ENCODE measurements around the gene SCN7A. TPM values are rescaled to one million over a fixed set of nuclear protein-coding genes. Genes with fewer than 3 reads are reported as not detected.
A peak's percentile ranks its signal among the peaks of the same experiment; 100 is the strongest.

Gene SCN7A
- total RNA-seq, 4 donors from 2014 or later, result 13.8 to 23.3 (median 21.5) TPM

- H3K9me3 ChIP-seq, result no peaks in the 10 kb centered on the region
- 0 to 62% methylated on average over 1 of the region's 1 CpG for WGBS, 2 donors (ENCODE audit: low coverage in 1 of 2)
- in situ Hi-C loops (cut with MboI; ENCODE audit: low pct_ligation_motif_present in 1 of 4, low pct_unique_long_range_greater_than_20kb in 1 of 4, low sequenced_read_pairs in 3 of 4), result no loop called here
- no peaks in the 10 kb centered on the region for H3K4me1 ChIP-seq
- TF ChIP-seq EP300 (IDR thresholded peaks at IDR 0.05; ENCODE audit: low read depth), result no peak
- no peak for TF ChIP-seq POLR2AphosphoS5 (IDR thresholded peaks at IDR 0.05)
- TF ChIP-seq, protein P1, sequence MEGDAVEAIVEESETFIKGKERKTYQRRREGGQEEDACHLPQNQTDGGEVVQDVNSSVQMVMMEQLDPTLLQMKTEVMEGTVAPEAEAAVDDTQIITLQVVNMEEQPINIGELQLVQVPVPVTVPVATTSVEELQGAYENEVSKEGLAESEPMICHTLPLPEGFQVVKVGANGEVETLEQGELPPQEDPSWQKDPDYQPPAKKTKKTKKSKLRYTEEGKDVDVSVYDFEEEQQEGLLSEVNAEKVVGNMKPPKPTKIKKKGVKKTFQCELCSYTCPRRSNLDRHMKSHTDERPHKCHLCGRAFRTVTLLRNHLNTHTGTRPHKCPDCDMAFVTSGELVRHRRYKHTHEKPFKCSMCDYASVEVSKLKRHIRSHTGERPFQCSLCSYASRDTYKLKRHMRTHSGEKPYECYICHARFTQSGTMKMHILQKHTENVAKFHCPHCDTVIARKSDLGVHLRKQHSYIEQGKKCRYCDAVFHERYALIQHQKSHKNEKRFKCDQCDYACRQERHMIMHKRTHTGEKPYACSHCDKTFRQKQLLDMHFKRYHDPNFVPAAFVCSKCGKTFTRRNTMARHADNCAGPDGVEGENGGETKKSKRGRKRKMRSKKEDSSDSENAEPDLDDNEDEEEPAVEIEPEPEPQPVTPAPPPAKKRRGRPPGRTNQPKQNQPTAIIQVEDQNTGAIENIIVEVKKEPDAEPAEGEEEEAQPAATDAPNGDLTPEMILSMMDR (IDR thresholded peaks at IDR 0.05), result no peak
- TF ChIP-seq POLR2A (IDR thresholded peaks at IDR 0.05), result no peak
- H3K27ac ChIP-seq, result peak overlapping the region in 1 of 4 donors; percentile 57
- no peak for DNase-seq
- intact Hi-C loops (cut with DNase I; ENCODE audit: low total_unique reads), result no loop called here
- no peak overlapping the region for H3K4me3 ChIP-seq
- H3K36me3 ChIP-seq, result no peaks in the 10 kb centered on the region
- no peaks in the 10 kb centered on the region for H3K27me3 ChIP-seq
Measured at GRCh38 chr2:166487171-166487570, 6.9 kb downstream of the SCN7A start.

GRCh38 chr2:166485558-166486178 is 8.4 kb downstream of the SCN7A start:
- no peaks in the 10 kb centered on the region for H3K4me1 ChIP-seq
- WGBS, 2 donors (ENCODE audit: low coverage in 1 of 2), result 59 to 77% methylated on average over 4 to 5 of the region's 5 CpGs
- TF ChIP-seq POLR2AphosphoS5 (IDR thresholded peaks at IDR 0.05) (no peak), POLR2A (IDR thresholded peaks at IDR 0.05) (no peak), EP300 (IDR thresholded peaks at IDR 0.05; ENCODE audit: low read depth) (no peak)
- TF ChIP-seq, protein P1 (IDR thresholded peaks at IDR 0.05), result no peak
- no peak for DNase-seq
- H3K27me3 ChIP-seq, result no peaks in the 10 kb centered on the region
- H3K36me3 ChIP-seq, result no peaks in the 10 kb centered on the region
- peak overlapping the region in 3 of 4 donors; percentile 48 to 57 (median 57) for H3K27ac ChIP-seq
- H3K4me3 ChIP-seq, result no peak overlapping the region
- H3K9me3 ChIP-seq, result no peaks in the 10 kb centered on the region
- intact Hi-C loops (cut with DNase I; ENCODE audit: low total_unique reads) (no loop called here), in situ Hi-C loops (cut with MboI; ENCODE audit: low pct_ligation_motif_present in 1 of 4, low pct_unique_long_range_greater_than_20kb in 1 of 4, low sequenced_read_pairs in 3 of 4) (no loop called here)

- WGBS, 2 donors (ENCODE audit: low coverage in 1 of 2), result 82% methylated on average over 2 of the region's 2 CpGs; no CpG with 5 or more reads in 1 of the 2 donors
- in situ Hi-C loops (cut with MboI; ENCODE audit: low pct_ligation_motif_present in 1 of 4, low pct_unique_long_range_greater_than_20kb in 1 of 4, low sequenced_read_pairs in 3 of 4), result no loop called here
Measured at GRCh38 chr2:166472332-166472731, 21.7 kb downstream of the SCN7A start.

GRCh38 chr2:166468124-166469024 is 25.7 kb downstream of the SCN7A start:
- Histone ChIP-seq H3K27me3 (no peaks in the 10 kb centered on the region), H3K27ac (no peak overlapping the region), H3K4me3 (no peak overlapping the region), H3K36me3 (no peaks in the 10 kb centered on the region), H3K4me1 (no peaks in the 10 kb centered on the region), H3K9me3 (no peaks in the 10 kb centered on the region)
- in situ Hi-C loops (cut with MboI; ENCODE audit: low pct_ligation_motif_present in 1 of 4, low pct_unique_long_range_greater_than_20kb in 1 of 4, low sequenced_read_pairs in 3 of 4), result no loop called here
- no peak for DNase-seq
- TF ChIP-seq, protein P1 (IDR thresholded peaks at IDR 0.05), result no peak
- TF ChIP-seq POLR2AphosphoS5 (IDR thresholded peaks at IDR 0.05) (no peak), POLR2A (IDR thresholded peaks at IDR 0.05) (no peak), EP300 (IDR thresholded peaks at IDR 0.05; ENCODE audit: low read depth) (no peak)
- 72% methylated on average over 4 to 5 of the region's 5 CpGs for WGBS, 2 donors (ENCODE audit: low coverage in 1 of 2)
- intact Hi-C loops (cut with DNase I; ENCODE audit: low total_unique reads), result no loop called here

More at GRCh38 chr2:166472332-166472731, 21.7 kb downstream of the SCN7A start:
- no peak for DNase-seq
- H3K4me1 ChIP-seq, result no peaks in the 10 kb centered on the region
- H3K27me3 ChIP-seq, result no peaks in the 10 kb centered on the region
- peak overlapping the region in 3 of 4 donors; percentile 7 to 28 (median 8) for H3K27ac ChIP-seq
- TF ChIP-seq, protein P1 (IDR thresholded peaks at IDR 0.05), result no peak
- TF ChIP-seq POLR2A (IDR thresholded peaks at IDR 0.05) (no peak), EP300 (IDR thresholded peaks at IDR 0.05; ENCODE audit: low read depth) (no peak), POLR2AphosphoS5 (IDR thresholded peaks at IDR 0.05) (no peak)
- no peaks in the 10 kb centered on the region for H3K36me3 ChIP-seq
- no peak overlapping the region for H3K4me3 ChIP-seq
- no peaks in the 10 kb centered on the region for H3K9me3 ChIP-seq
- intact Hi-C loops (cut with DNase I; ENCODE audit: low total_unique reads), result no loop called here
